Measurements from ENCODE around the gene IL18RAP. TPM values are rescaled to one million over a fixed set of nuclear protein-coding genes. Genes with fewer than 3 reads are reported as not detected.

Gene IL18RAP
- total and polyA plus RNA-seq, 8 donors: 0.50 to 33.3 (median 1.8) TPM; not detected in 1

DNA sequence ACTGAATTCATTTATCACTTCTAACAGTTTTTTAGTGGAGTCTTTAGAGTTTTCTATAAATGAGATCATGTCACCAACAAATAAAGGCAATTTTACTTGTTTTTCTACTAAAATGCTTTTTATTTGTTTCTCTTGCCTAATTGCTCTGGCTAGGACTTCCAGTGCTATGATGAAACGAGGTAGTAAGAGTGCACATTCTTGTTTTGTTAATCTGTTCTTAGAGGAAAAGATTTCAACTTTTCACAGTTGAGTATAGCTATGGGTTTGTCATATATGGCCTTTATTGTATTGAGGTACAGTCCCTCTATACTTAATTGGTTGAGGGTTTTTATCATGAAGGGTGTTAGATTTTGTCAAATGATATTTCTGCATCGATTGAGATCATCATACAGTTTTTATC lies 5.6 kb downstream of the IL18RAP start:
- TF ChIP-seq EP300 (IDR thresholded peaks at IDR 0.05): no peak
- TF ChIP-seq, protein P1, sequence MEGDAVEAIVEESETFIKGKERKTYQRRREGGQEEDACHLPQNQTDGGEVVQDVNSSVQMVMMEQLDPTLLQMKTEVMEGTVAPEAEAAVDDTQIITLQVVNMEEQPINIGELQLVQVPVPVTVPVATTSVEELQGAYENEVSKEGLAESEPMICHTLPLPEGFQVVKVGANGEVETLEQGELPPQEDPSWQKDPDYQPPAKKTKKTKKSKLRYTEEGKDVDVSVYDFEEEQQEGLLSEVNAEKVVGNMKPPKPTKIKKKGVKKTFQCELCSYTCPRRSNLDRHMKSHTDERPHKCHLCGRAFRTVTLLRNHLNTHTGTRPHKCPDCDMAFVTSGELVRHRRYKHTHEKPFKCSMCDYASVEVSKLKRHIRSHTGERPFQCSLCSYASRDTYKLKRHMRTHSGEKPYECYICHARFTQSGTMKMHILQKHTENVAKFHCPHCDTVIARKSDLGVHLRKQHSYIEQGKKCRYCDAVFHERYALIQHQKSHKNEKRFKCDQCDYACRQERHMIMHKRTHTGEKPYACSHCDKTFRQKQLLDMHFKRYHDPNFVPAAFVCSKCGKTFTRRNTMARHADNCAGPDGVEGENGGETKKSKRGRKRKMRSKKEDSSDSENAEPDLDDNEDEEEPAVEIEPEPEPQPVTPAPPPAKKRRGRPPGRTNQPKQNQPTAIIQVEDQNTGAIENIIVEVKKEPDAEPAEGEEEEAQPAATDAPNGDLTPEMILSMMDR (IDR thresholded peaks at IDR 0.05): no peak
- no peak for TF ChIP-seq POLR2A (IDR thresholded peaks at IDR 0.05)
- TF ChIP-seq POLR2AphosphoS5 (IDR thresholded peaks at IDR 0.05): no peak
- DNase-seq: no peak
- Histone ChIP-seq H3K27me3 (no peaks in the 10 kb centered on the region), H3K4me1 (no peaks in the 10 kb centered on the region), H3K4me3 (no peak overlapping the region), H3K36me3 (no peaks in the 10 kb centered on the region), H3K9me3 (no peaks in the 10 kb centered on the region), H3K27ac (no peak overlapping the region)
- intact Hi-C loops (cut with DNase I; ENCODE audit: low total_unique reads): no loop called here
- 67 to 81% (median 74%) methylated on average over 2 of the region's 2 CpGs for WGBS, 5 donors

DNA sequence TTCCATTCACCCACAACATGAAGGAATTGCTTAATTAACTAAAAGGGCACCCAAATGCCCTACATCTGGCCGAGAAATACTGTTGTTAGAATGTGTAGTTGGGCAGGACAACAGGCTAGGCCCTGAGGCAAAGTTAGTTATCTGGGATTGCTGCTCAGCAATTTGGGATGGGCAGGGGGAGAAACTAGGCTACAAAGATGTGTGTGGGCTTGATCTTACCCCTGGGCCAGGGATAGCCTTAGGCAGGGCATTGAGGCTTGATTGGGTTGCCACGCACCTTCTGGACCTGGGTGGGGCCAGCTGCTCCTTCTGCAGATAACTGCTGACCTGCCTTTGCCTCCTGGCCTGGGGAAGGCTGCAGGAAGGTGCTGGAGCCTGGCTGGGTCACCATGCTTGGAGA lies 9.4 kb downstream of the IL18RAP start:
- TF ChIP-seq POLR2A (IDR thresholded peaks at IDR 0.05) (no peak), POLR2AphosphoS5 (IDR thresholded peaks at IDR 0.05) (no peak)
- TF ChIP-seq, protein P1 (IDR thresholded peaks at IDR 0.05): no peak
- Histone ChIP-seq H3K27ac (no peak overlapping the region), H3K27me3 (no peaks in the 10 kb centered on the region), H3K4me1 (no peaks in the 10 kb centered on the region), H3K9me3 (no peaks in the 10 kb centered on the region), H3K4me3 (no peak overlapping the region), H3K36me3 (no peaks in the 10 kb centered on the region)
- no peak for DNase-seq
- intact Hi-C loops (cut with DNase I; ENCODE audit: low total_unique reads): no loop called here
- WGBS, 5 donors: 64 to 84% (median 77%) methylated on average over 2 of the region's 2 CpGs

DNA sequence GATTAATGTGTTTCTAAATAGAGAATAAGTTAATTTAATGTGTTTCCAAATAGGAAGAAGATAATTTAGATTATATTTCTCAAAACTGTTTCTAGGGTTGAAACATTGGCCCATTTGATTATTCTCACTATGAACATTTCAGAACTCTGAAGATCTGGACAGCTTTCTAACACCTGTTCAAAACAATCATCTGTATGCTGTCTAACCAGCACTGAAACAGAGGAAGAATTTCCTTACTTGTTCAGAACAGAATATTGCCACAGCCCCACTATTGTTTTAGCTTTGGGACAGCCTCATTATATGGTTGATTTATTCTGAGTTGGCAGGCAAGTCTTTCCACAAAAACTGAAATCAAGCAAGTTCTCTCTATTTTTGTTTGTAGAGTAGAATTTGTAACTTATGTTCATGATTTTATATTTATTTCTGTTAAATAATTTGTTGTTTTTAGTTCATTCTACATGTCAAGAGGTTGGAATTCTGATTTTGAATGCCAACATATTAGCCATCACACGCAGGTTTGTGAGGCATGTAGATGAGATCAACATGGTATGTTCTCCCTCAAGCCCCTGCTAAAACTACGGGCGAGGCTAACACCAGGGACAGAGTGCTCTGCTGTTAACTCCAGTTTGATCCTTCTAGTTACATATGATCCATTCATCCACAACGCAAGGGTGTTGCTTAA lies 11.2 kb downstream of the IL18RAP start:
- TF ChIP-seq POLR2A (IDR thresholded peaks at IDR 0.05): no peak
- TF ChIP-seq POLR2AphosphoS5 (IDR thresholded peaks at IDR 0.05): no peak
- TF ChIP-seq EP300 (IDR thresholded peaks at IDR 0.05): no peak
- TF ChIP-seq, protein P1 (IDR thresholded peaks at IDR 0.05): no peak
- no peaks in the 10 kb centered on the region for H3K9me3 ChIP-seq
- 91 to 97% (median 93%) methylated on average over 4 of the region's 4 CpGs for WGBS, 5 donors
- no peak overlapping the region for H3K4me3 ChIP-seq
- no peak overlapping the region for H3K27ac ChIP-seq
- DNase-seq: no peak
- H3K36me3 ChIP-seq: no peaks in the 10 kb centered on the region
- H3K4me1 ChIP-seq: no peaks in the 10 kb centered on the region
- no peaks in the 10 kb centered on the region for H3K27me3 ChIP-seq
- intact Hi-C loops (cut with DNase I; ENCODE audit: low total_unique reads): no loop called here

DNA sequence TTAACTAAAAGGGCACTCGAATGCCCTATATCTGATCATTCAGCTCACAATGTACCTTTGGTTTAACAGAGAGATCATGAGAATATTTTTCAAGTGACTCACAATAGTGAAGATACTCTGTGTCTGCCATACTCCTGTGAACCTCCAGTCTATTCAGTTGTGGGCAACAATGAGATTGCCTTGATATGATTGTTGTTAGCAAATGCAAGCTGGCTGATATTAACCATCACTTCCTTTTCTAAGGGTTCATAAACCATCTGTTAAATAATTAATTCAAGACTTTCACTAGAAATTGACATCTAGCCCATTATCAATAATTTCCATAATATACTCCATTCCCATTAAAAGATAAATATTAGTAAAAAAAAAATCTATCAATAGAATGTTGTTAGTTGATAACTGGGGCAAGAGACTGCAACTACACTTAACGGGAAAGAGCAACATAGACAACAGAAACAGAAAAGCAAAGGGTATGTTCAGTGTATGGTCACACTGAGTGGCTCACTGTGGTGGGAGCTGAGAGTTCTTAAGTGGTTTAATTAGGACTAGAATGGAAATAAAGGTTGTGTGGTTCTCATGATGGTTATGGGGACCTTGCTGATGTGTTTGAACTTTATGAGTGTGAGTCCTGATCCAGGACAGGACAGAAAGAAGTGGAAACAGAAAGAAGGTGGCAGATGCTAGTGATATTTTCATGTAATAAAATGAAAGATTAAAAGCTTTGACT lies 11.9 kb downstream of the IL18RAP start:
- no peak for DNase-seq
- intact Hi-C loops (cut with DNase I; ENCODE audit: low total_unique reads): no loop called here
- H3K27ac ChIP-seq: no peak overlapping the region
- no peaks in the 10 kb centered on the region for H3K9me3 ChIP-seq
- WGBS, 5 donors: 83 to 89% (median 87%) methylated on average over 2 of the region's 2 CpGs
- no peak for TF ChIP-seq POLR2A (IDR thresholded peaks at IDR 0.05)
- TF ChIP-seq, protein P1 (IDR thresholded peaks at IDR 0.05): no peak
- TF ChIP-seq POLR2AphosphoS5 (IDR thresholded peaks at IDR 0.05): no peak
- no peak for TF ChIP-seq EP300 (IDR thresholded peaks at IDR 0.05)
- H3K4me3 ChIP-seq: no peak overlapping the region
- H3K4me1 ChIP-seq: no peaks in the 10 kb centered on the region
- no peaks in the 10 kb centered on the region for H3K27me3 ChIP-seq
- H3K36me3 ChIP-seq: no peaks in the 10 kb centered on the region
